Endothelial cell of umbilical vein (primary cell): ENCODE measurements around the gene GRID2. TPM values are rescaled to one million over a fixed set of nuclear protein-coding genes. Genes with fewer than 3 reads are reported as not detected.

Source experiments
- BruUV-seq: library from RNA; stranded (reverse); fragments of 400-500 nt; replicated peaks from 2 replicates; lab custom pipeline; 2021; lab: Mats Ljungman, UMichigan
- CTCF ChIA-PET: fragments of 300-600, 350-600 bp; sonication (Branson Sonifier 250); formaldehyde crosslinking; loops from one replicate; lab custom pipeline; 2021; ENCODE audit warnings: antibody characterized with exemption, inconsistent platforms; lab: Charles Lee
- POLR2A ChIA-PET: fragments of 300-600, 350-600 bp; sonication (Branson Sonifier 250); formaldehyde crosslinking; loops from one replicate; lab custom pipeline; 2021; ENCODE audit warnings: antibody characterized with exemption, inconsistent platforms; lab: Charles Lee
- DNase-seq: peaks from one replicate; pipeline ENCODE4 v3.0.0-alpha.2; 2011; ENCODE audit warnings: low read depth, low spot score
- FAIRE-seq: peaks from 2 replicates; lab custom pipeline; 2011; peaks lifted over from hg19 to GRCh38; lab: Jason Lieb, UNC
- H2AFZ ChIP-seq: 2 replicates; pipeline ENCODE4 v1.6.0; 2012; ENCODE audit warnings: low read depth, low read length, control low read depth, inconsistent platforms
- H3K27ac ChIP-seq: 2 replicates; pipeline ENCODE4 v1.5.1; 2011; ENCODE audit warnings: low read depth, mild to moderate bottlenecking, control low read depth, low read length, moderate library complexity; ENCODE audit not compliant: insufficient read depth
- H3K27me3 ChIP-seq, 2 experiments: 2 replicates each; pipeline versions ENCODE4 v1.6.0 to v1.6.1; 2011; ENCODE audit warnings: low read length in 2 of 2, mixed read lengths in 1 of 2; ENCODE audit not compliant: control insufficient read depth in 2 of 2, insufficient read depth in 2 of 2
- H3K36me3 ChIP-seq, 2 experiments: 2 replicates in 1 of 2; 3 replicates in 1 of 2; pipeline ENCODE4 v1.5.1; 2011; ENCODE audit warnings: low read length in 2 of 2, mild to moderate bottlenecking in 1 of 2, moderate library complexity in 1 of 2; ENCODE audit not compliant: control insufficient read depth in 2 of 2, insufficient read depth in 2 of 2; ENCODE audit errors: extremely low read depth in 1 of 2
- H3K4me1 ChIP-seq: 3 replicates; pipeline ENCODE4 v1.5.1; 2011; ENCODE audit warnings: mild to moderate bottlenecking, low read length; ENCODE audit not compliant: control insufficient read depth, insufficient read depth; ENCODE audit errors: extremely low read depth
- H3K4me2 ChIP-seq: 2 replicates; pipeline ENCODE4 v1.6.1; 2011; ENCODE audit warnings: low read length, control low read depth, mixed read lengths; ENCODE audit not compliant: insufficient read depth
- H3K4me3 ChIP-seq, 3 experiments: fragments of 200-600 bp in 1 of 3; sonication (generic), shearing (Covaris generic) in 1 of 3; replicated peaks in 1 of 3; 2 replicates each; pipeline ENCODE4 v1.5.1; 2011 to 2016; ENCODE audit warnings: control low read depth in 3 of 3, low read length in 3 of 3, mild to moderate bottlenecking in 2 of 3, inconsistent platforms in 1 of 3, low read depth in 1 of 3, moderate library complexity in 1 of 3; ENCODE audit not compliant: insufficient read depth in 1 of 3
- H3K79me2 ChIP-seq: 2 replicates; pipeline ENCODE4 v1.6.0; 2012; ENCODE audit warnings: low read length, inconsistent platforms; ENCODE audit not compliant: control insufficient read depth, insufficient read depth
- H3K9ac ChIP-seq: replicated peaks from 2 replicates; pipeline ENCODE3; 2011; ENCODE audit warnings: low read length, control low read depth; ENCODE audit not compliant: insufficient read depth; ENCODE audit errors: extremely low read depth
- H3K9me1 ChIP-seq: replicated peaks from 3 replicates; pipeline ENCODE4 v1.6.0; 2011; ENCODE audit warnings: mild to moderate bottlenecking, low read length; ENCODE audit not compliant: control insufficient read depth, insufficient read depth; ENCODE audit errors: extremely low read depth
- H3K9me3 ChIP-seq: replicated peaks from 2 replicates; pipeline ENCODE4 v1.5.1; 2012; ENCODE audit warnings: low read length, inconsistent platforms; ENCODE audit not compliant: control insufficient read depth, insufficient read depth
- H4K20me1 ChIP-seq: replicated peaks from 2 replicates; pipeline ENCODE3; 2011; ENCODE audit warnings: mild to moderate bottlenecking, low read length; ENCODE audit not compliant: control insufficient read depth, insufficient read depth; ENCODE audit errors: extremely low read depth
- EZH2 ChIP-seq: IDR thresholded peaks from 2 replicates; pipeline ENCODE4 v1.6.1; 2012; ENCODE audit warnings: borderline replicate concordance, low read depth, mild to moderate bottlenecking, moderate library complexity, low read length, inconsistent platforms; ENCODE audit not compliant: severe bottlenecking
- FOS ChIP-seq: IDR thresholded peaks from 2 replicates; pipeline ENCODE4 v1.6.1; 2011; ENCODE audit warnings: mild to moderate bottlenecking, low read length, moderate library complexity, borderline replicate concordance; ENCODE audit not compliant: insufficient read depth
- GATA2 ChIP-seq: IDR thresholded peaks from 2 replicates; pipeline ENCODE4 v1.7.0; 2011; ENCODE audit warnings: low read depth, mild to moderate bottlenecking, moderate library complexity, mixed read lengths, low read length; ENCODE audit not compliant: insufficient read length, insufficient read depth
- JUN ChIP-seq: IDR thresholded peaks from 2 replicates; pipeline ENCODE4 v1.6.1; 2011; ENCODE audit warnings: borderline replicate concordance, low read depth; ENCODE audit not compliant: insufficient read length, insufficient read depth
- MYC ChIP-seq: IDR thresholded peaks from one replicate; pipeline ENCODE4 v1.6.1; 2011; ENCODE audit warnings: mild to moderate bottlenecking, low read depth, low read length
- POLR2A ChIP-seq: IDR thresholded peaks from 2 replicates; pipeline ENCODE4 v1.6.1; 2012; ENCODE audit warnings: low read depth, mild to moderate bottlenecking, control low read depth, low read length
- POLR2AphosphoS5 ChIP-seq: IDR thresholded peaks from 2 replicates; pipeline ENCODE4 v1.6.1; 2012; ENCODE audit warnings: low read depth, mild to moderate bottlenecking, control low read depth, low read length, moderate library complexity; ENCODE audit not compliant: insufficient read depth
- dilution Hi-C: fragments of 300-500 bp; cut with MboI; formaldehyde crosslinking; loops from one replicate; pipeline ENCODE4 v1.15.0; 2019; ENCODE audit warnings: low sequenced_read_pairs; ENCODE audit not compliant: extremely low pct_ligation_motif_present
- intact Hi-C: fragments of 100-400 bp; cut with micrococcal nuclease; formaldehyde crosslinking; loops from one replicate; pipeline ENCODE4 v1.10.0; 2022
- polyA plus RNA-seq, 4 experiments: library from polyadenylated mRNA; depleted of rRNA in 3 of 4; stranded (reverse) in 3 of 4; unstranded in 1 of 4; fragments of >200 nt; gene quantifications; 2 replicates each; pipeline versions ENCODE4 v1.2.1 to v1.2.3, GENCODE V29; 2011 to 2012; ENCODE audit warnings: missing spikeins in 1 of 4
- total RNA-seq: library from RNA; stranded (reverse); gene quantifications from 2 replicates; pipeline ENCODE4 v1.2.3, GENCODE V29; 2021
- TF ChIP-seq, protein P1 (sequence below): IDR thresholded peaks from 2 replicates; pipeline ENCODE4 v1.6.1; 2011; ENCODE audit not compliant: insufficient read depth, insufficient read length
- TF ChIP-seq, protein P2 (sequence below), 2 donors: IDR thresholded peaks; 1 replicate in 1 of 2; 2 replicates in 1 of 2; pipeline ENCODE4 v1.5.1; 2011; ENCODE audit warnings: low read length in 2 of 2, mild to moderate bottlenecking in 2 of 2, moderate library complexity in 2 of 2, control low read depth in 1 of 2, inconsistent platforms in 1 of 2, low read depth in 1 of 2; ENCODE audit not compliant: insufficient read depth in 1 of 2; ENCODE audit errors: extremely low read depth in 1 of 2

GRID2 gene
- total and polyA plus RNA-seq, 2 donors (not counting 3 experiments of a cell fraction or from before 2014, with no cell fraction given) = not detected

DNA sequence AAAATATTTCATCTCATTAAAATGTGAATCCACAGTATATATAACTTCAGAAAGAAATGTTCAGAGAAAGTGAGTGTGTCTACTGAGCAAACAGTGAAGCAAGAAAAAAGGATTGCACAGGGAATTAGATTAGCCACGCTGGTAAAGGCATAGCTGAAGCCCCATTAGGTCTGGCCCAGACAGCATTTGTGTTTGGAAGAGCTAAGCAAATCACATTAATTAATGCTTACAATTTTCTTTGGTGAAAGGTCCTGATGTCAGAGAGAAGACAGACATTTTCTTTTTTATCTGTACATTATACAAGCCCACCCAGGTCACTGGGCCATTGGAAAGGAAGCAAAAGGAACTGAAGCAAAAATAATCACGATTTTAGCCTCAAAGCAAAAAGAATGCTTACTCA is 354.6 kb downstream of the GRID2 start:
- intact Hi-C loops (no loop called here), dilution Hi-C loops (no loop called here)
- DNase-seq (no peak), FAIRE-seq (no peak)
- no peaks in the 10 kb centered on the region for H3K9me1 ChIP-seq
- no peak overlapping the region for H2AFZ ChIP-seq
- no peaks in the 10 kb centered on the region for H4K20me1 ChIP-seq
- POLR2A ChIA-PET = no interaction called here
- no peaks in the 10 kb centered on the region for H3K79me2 ChIP-seq
- H3K27ac ChIP-seq = no peak overlapping the region
- H3K36me3 ChIP-seq = no peaks in the 10 kb centered on the region
- H3K4me1 ChIP-seq = no peaks in the 10 kb centered on the region
- CTCF ChIA-PET = no interaction called here
- H3K4me3 ChIP-seq = no peak overlapping the region
- no peaks in the 10 kb centered on the region for H3K9me3 ChIP-seq
- H3K9ac ChIP-seq = no peak overlapping the region
- no TSS peak for BruUV-seq
- TF ChIP-seq MYC (no peak), FOS (no peak), JUN (no peak), GATA2 (no peak), EZH2 (no peak), POLR2A (no peak), POLR2AphosphoS5 (no peak)
- TF ChIP-seq, protein P1, sequence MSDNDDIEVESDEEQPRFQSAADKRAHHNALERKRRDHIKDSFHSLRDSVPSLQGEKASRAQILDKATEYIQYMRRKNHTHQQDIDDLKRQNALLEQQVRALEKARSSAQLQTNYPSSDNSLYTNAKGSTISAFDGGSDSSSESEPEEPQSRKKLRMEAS = no peak
- TF ChIP-seq, protein P2, sequence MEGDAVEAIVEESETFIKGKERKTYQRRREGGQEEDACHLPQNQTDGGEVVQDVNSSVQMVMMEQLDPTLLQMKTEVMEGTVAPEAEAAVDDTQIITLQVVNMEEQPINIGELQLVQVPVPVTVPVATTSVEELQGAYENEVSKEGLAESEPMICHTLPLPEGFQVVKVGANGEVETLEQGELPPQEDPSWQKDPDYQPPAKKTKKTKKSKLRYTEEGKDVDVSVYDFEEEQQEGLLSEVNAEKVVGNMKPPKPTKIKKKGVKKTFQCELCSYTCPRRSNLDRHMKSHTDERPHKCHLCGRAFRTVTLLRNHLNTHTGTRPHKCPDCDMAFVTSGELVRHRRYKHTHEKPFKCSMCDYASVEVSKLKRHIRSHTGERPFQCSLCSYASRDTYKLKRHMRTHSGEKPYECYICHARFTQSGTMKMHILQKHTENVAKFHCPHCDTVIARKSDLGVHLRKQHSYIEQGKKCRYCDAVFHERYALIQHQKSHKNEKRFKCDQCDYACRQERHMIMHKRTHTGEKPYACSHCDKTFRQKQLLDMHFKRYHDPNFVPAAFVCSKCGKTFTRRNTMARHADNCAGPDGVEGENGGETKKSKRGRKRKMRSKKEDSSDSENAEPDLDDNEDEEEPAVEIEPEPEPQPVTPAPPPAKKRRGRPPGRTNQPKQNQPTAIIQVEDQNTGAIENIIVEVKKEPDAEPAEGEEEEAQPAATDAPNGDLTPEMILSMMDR (IDR thresholded peaks at IDR 0.05; ENCODE audit: extremely low read depth in 1 of 2, insufficient read depth in 1 of 2, low read depth in 1 of 2, low read length in 2 of 2) = no peak
- H3K27me3 ChIP-seq = no peaks in the 10 kb centered on the region
- no peak overlapping the region for H3K4me2 ChIP-seq
